KMS-11 (cell line): ENCODE measurements around the gene LSAMP.
"Not testable (repeated sequence)": the region's sequence is repeated elsewhere in the genome, so short reads cannot be mapped to it uniquely, and the experiment has no call there.

Experiments used
- H2AFZ ChIP-seq: fragments of 200-600 bp; sonication (generic); 2 replicates; pipeline ENCODE4 v1.6.1; 2016; ENCODE audit warnings: antibody characterized with exemption, mixed run types, low read depth
- H3K27ac ChIP-seq: fragments of 200-600 bp; sonication (generic); 2 replicates; pipeline ENCODE4 v1.6.1; 2016; ENCODE audit warnings: mild to moderate bottlenecking, mixed run types
- H3K27me3 ChIP-seq: fragments of 200-600 bp; sonication (generic); 2 replicates; pipeline ENCODE4 v1.6.1; 2017; ENCODE audit warnings: mild to moderate bottlenecking, low read depth, mixed run types, moderate library complexity; ENCODE audit not compliant: insufficient read depth
- H3K36me3 ChIP-seq: fragments of 200-600 bp; sonication (generic); 2 replicates; pipeline ENCODE4 v1.6.1; 2017; ENCODE audit warnings: mild to moderate bottlenecking, mixed run types; ENCODE audit not compliant: insufficient read depth
- H3K4me1 ChIP-seq: fragments of 200-600 bp; sonication (generic); 2 replicates; pipeline ENCODE4 v1.6.1; 2016; ENCODE audit warnings: mild to moderate bottlenecking, low read depth, mixed run types; ENCODE audit not compliant: poor library complexity, severe bottlenecking
- H3K4me2 ChIP-seq: fragments of 200-600 bp; sonication (generic); 2 replicates; pipeline ENCODE4 v1.7.0; 2016; ENCODE audit warnings: mild to moderate bottlenecking, mixed run types
- H3K4me3 ChIP-seq: fragments of 200-600 bp; sonication (generic); IDR thresholded peaks from 2 replicates; pipeline ENCODE4 v1.6.1; 2017; ENCODE audit warnings: low read depth, low read length, mixed read lengths; ENCODE audit not compliant: insufficient read depth
- H3K79me2 ChIP-seq: fragments of 200-600 bp; sonication (generic); 2 replicates; pipeline ENCODE4 v1.6.1; 2016; ENCODE audit warnings: low read depth, mixed run types; ENCODE audit not compliant: insufficient read depth
- H3K9ac ChIP-seq: fragments of 200-600 bp; sonication (generic); 2 replicates; pipeline ENCODE4 v1.6.1; 2016; ENCODE audit warnings: mild to moderate bottlenecking, mixed run types
- H4K20me1 ChIP-seq: fragments of 200-600 bp; sonication (generic); 2 replicates; pipeline ENCODE4 v1.6.1; 2016; ENCODE audit warnings: mild to moderate bottlenecking, mixed run types; ENCODE audit not compliant: insufficient read depth
- CTCF ChIP-seq: fragments of 200-600 bp; sonication (generic); conservative IDR thresholded peaks from 2 replicates; pipeline ENCODE4 v1.6.1; 2017; ENCODE audit warnings: low read depth, mild to moderate bottlenecking, antibody characterized with exemption, low read length, moderate library complexity, mixed read lengths

Gene LSAMP

GRCh38 chr3:115760716-115761115, 684.6 kb downstream of the LSAMP start:
- Histone ChIP-seq H3K9ac (no peak overlapping the region), H3K4me2 (no peak overlapping the region), H3K27me3 (no peaks in the 10 kb centered on the region), H4K20me1 (no peaks in the 10 kb centered on the region), H3K36me3 (no peaks in the 10 kb centered on the region), H2AFZ (no peak overlapping the region), H3K79me2 (no peaks in the 10 kb centered on the region), H3K4me1 (no peaks in the 10 kb centered on the region), H3K27ac (no peak overlapping the region), H3K4me3 (no peak overlapping the region)
- TF ChIP-seq CTCF, result no peak

GRCh38 chr3:115758076-115758763, 687.1 kb downstream of the LSAMP start:
- Histone ChIP-seq H3K4me2 (no peak overlapping the region), H3K79me2 (no peaks in the 10 kb centered on the region), H3K4me1 (no peaks in the 10 kb centered on the region), H3K27ac (no peak overlapping the region), H4K20me1 (no peaks in the 10 kb centered on the region), H3K4me3 (no peak overlapping the region), H3K9ac (no peak overlapping the region), H2AFZ (no peak overlapping the region), H3K27me3 (no peaks in the 10 kb centered on the region), H3K36me3 (no peaks in the 10 kb centered on the region)
- no peak for TF ChIP-seq CTCF

- not testable (repeated sequence) for H3K36me3 ChIP-seq, H3K27me3 ChIP-seq, H3K4me2 ChIP-seq, H3K4me3 ChIP-seq, H3K27ac ChIP-seq, H3K9ac ChIP-seq, H4K20me1 ChIP-seq, H2AFZ ChIP-seq, H3K79me2 ChIP-seq, H3K4me1 ChIP-seq
Measured at GRCh38 chr3:115752978-115753377, 692.3 kb downstream of the LSAMP start.
